Superior temporal gyrus (tissue), 1 donor: ENCODE measurements around the gene IQGAP2.

ENCODE experiments used
- DNase-seq: peaks from one replicate; pipeline ENCODE4 v3.0.0-alpha.2; 2016; ENCODE audit errors: extremely low spot score

The IQGAP2 gene

DNA sequence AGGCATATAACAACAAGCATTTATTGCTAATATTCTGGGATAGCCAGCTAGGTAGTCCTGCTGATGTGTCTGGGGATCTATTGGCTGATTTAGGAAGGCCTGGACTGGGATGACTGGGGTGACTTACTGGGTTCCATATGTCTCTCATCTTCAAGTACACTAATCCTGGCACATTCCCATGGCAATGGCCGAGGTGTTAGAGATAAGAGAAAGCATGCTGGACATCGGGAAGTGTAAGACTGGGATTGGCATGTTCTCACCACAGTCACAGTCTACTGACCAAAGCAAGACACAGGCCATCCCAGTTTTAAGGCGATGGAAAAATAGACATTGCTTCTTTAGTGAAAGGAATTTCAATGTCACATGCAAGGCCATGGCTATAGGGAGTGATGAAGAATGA lies 342.6 kb downstream of the IQGAP2 start:
- no peak for DNase-seq

GRCh38 chr5:76746677-76747076 lies 343.6 kb downstream of the IQGAP2 start:
- DNase-seq: no peak

GRCh38 chr5:76747706-76748105 lies 344.6 kb downstream of the IQGAP2 start:
- no peak for DNase-seq

DNA sequence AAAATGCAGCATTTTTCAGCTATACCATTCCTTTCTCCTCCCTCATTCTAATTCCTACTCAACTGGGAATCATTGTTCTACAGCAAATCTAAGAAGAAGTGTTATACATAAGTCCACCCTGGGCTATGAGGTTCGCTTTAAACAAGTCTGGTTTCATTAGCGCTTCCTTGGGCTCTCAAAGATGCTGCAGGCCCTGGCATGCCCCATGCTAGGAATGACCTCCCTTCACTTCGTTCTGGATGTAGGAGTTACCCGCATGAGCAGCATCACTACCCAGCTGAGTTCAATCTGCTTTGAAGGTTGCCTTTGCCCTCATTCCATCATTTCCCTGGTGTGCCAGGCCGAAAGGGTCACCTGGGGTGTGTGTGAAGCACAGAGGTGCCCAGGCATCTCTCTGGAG lies 348.2 kb downstream of the IQGAP2 start:
- no peak for DNase-seq

- DNase-seq: no peak
Observed at GRCh38 chr5:76754668-76755078, 351.6 kb downstream of the IQGAP2 start.

- DNase-seq: no peak
Observed at GRCh38 chr5:76755779-76756637, 352.9 kb downstream of the IQGAP2 start.

GRCh38 chr5:76757049-76757448 lies 354.0 kb downstream of the IQGAP2 start:
- no peak for DNase-seq
